Measurements from ENCODE around the gene BHMT.

- no peak for TF ChIP-seq POLR2A (IDR thresholded peaks at IDR 0.05)
- TF ChIP-seq, protein P1, sequence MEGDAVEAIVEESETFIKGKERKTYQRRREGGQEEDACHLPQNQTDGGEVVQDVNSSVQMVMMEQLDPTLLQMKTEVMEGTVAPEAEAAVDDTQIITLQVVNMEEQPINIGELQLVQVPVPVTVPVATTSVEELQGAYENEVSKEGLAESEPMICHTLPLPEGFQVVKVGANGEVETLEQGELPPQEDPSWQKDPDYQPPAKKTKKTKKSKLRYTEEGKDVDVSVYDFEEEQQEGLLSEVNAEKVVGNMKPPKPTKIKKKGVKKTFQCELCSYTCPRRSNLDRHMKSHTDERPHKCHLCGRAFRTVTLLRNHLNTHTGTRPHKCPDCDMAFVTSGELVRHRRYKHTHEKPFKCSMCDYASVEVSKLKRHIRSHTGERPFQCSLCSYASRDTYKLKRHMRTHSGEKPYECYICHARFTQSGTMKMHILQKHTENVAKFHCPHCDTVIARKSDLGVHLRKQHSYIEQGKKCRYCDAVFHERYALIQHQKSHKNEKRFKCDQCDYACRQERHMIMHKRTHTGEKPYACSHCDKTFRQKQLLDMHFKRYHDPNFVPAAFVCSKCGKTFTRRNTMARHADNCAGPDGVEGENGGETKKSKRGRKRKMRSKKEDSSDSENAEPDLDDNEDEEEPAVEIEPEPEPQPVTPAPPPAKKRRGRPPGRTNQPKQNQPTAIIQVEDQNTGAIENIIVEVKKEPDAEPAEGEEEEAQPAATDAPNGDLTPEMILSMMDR (IDR thresholded peaks at IDR 0.05): no peak
These were observed 25.5 kb upstream of the BHMT start for GRCh38 chr5:79086116-79086515.
